HUES6 (cell line): Measurements from ENCODE around the gene DTWD2.
"Not testable (repeated sequence)": the region's sequence is repeated elsewhere in the genome, so short reads cannot be mapped to it uniquely, and the experiment has no call there.

Experiments used
- H3K27ac ChIP-seq: 2 replicates; pipeline ENCODE4 v1.7.0; 2013; ENCODE audit warnings: low read depth, mild to moderate bottlenecking, low read length, inconsistent platforms
- H3K27me3 ChIP-seq: 2 replicates; pipeline ENCODE4 v1.6.1; 2013; ENCODE audit warnings: low read length; ENCODE audit not compliant: control insufficient read depth, insufficient read depth
- H3K36me3 ChIP-seq: 2 replicates; pipeline ENCODE4 v1.6.1; 2013; ENCODE audit warnings: low read length; ENCODE audit not compliant: control insufficient read depth, insufficient read depth
- H3K4me1 ChIP-seq: 2 replicates; pipeline ENCODE4 v1.6.1; 2013; ENCODE audit warnings: low read length; ENCODE audit not compliant: control insufficient read depth, insufficient read depth
- H3K4me3 ChIP-seq: 2 replicates; pipeline ENCODE4 v1.5.1; 2013; ENCODE audit warnings: low read depth, low read length
- H3K9ac ChIP-seq: one replicate; pipeline ENCODE4 v1.6.1; 2013; ENCODE audit warnings: mild to moderate bottlenecking, low read length
- H3K9me3 ChIP-seq: 2 replicates; pipeline ENCODE4 v1.6.1; 2013; ENCODE audit warnings: low read depth, low read length; ENCODE audit not compliant: control insufficient read depth, insufficient read depth

Gene DTWD2

GRCh38 chr5:118994595-118994994 is 6.2 kb upstream of the DTWD2 start:
- H3K4me1 ChIP-seq, result no peaks in the 10 kb centered on the region; the same call in 1 of the 2 replicates
- H3K9ac ChIP-seq, result no peak overlapping the region
- no peak overlapping the region for H3K4me3 ChIP-seq
- no peaks in the 10 kb centered on the region for H3K27me3 ChIP-seq
- no peak overlapping the region for H3K27ac ChIP-seq
- no peaks in the 10 kb centered on the region for H3K36me3 ChIP-seq
- H3K9me3 ChIP-seq, result peaks cover 33% of the 10 kb centered on the region

GRCh38 chr5:118993118-118993517 is 4.8 kb upstream of the DTWD2 start:
- H3K4me3 ChIP-seq, H3K9ac ChIP-seq, H3K36me3 ChIP-seq, H3K27ac ChIP-seq, H3K4me1 ChIP-seq, H3K27me3 ChIP-seq: not testable (repeated sequence)
- H3K9me3 ChIP-seq, result peaks cover 29% of the 10 kb centered on the region

GRCh38 chr5:118992055-118992454 is 3.7 kb upstream of the DTWD2 start:
- not testable (repeated sequence) for H3K27me3 ChIP-seq, H3K9ac ChIP-seq, H3K36me3 ChIP-seq, H3K4me3 ChIP-seq, H3K27ac ChIP-seq, H3K4me1 ChIP-seq
- H3K9me3 ChIP-seq, result peaks cover 22% of the 10 kb centered on the region

GRCh38 chr5:118990582-118990981 is 2.2 kb upstream of the DTWD2 start:
- Histone ChIP-seq H3K36me3 (no peaks in the 10 kb centered on the region), H3K4me3 (no peak overlapping the region), H3K27me3 (no peaks in the 10 kb centered on the region), H3K4me1 (no peaks in the 10 kb centered on the region; the same call in 1 of the 2 replicates), H3K9ac (no peak overlapping the region), H3K9me3 (peaks cover 10% of the 10 kb centered on the region), H3K27ac (no peak overlapping the region)

- H3K4me1 ChIP-seq, result no peaks in the 10 kb centered on the region; the same call in 1 of the 2 replicates
- peaks cover 3% of the 10 kb centered on the region for H3K9me3 ChIP-seq
- H3K4me3 ChIP-seq, result no peak overlapping the region
- no peak overlapping the region for H3K9ac ChIP-seq
- H3K27me3 ChIP-seq, result no peaks in the 10 kb centered on the region
- H3K27ac ChIP-seq, result no peak overlapping the region
- H3K36me3 ChIP-seq, result no peaks in the 10 kb centered on the region
These were observed 1.5 kb upstream of the DTWD2 start for GRCh38 chr5:118989816-118990215.

GRCh38 chr5:118988866-118989180 is 476 bp upstream of the DTWD2 start:
- H3K27ac ChIP-seq, result no peak overlapping the region
- no peaks in the 10 kb centered on the region; the same call in 1 of the 2 replicates for H3K4me1 ChIP-seq
- H3K9ac ChIP-seq, result peak overlapping the region; percentile 87
- H3K4me3 ChIP-seq, result peak overlapping the region; percentile 74
- H3K9me3 ChIP-seq, result no peaks in the 10 kb centered on the region
- H3K27me3 ChIP-seq, result no peaks in the 10 kb centered on the region
- no peaks in the 10 kb centered on the region for H3K36me3 ChIP-seq

GRCh38 chr5:118984602-118985001 is 3.7 kb downstream of the DTWD2 start:
- H3K27ac ChIP-seq, result no peak overlapping the region
- no peaks in the 10 kb centered on the region for H3K4me1 ChIP-seq
- H3K36me3 ChIP-seq, result no peaks in the 10 kb centered on the region
- no peaks in the 10 kb centered on the region for H3K27me3 ChIP-seq
- no peak overlapping the region for H3K9ac ChIP-seq
- no peaks in the 10 kb centered on the region for H3K9me3 ChIP-seq
- no peak overlapping the region for H3K4me3 ChIP-seq

GRCh38 chr5:118981783-118982182 is 6.6 kb downstream of the DTWD2 start:
- Histone ChIP-seq H3K4me1 (no peaks in the 10 kb centered on the region), H3K36me3 (no peaks in the 10 kb centered on the region), H3K27ac (no peak overlapping the region), H3K4me3 (no peak overlapping the region), H3K27me3 (no peaks in the 10 kb centered on the region), H3K9ac (no peak overlapping the region), H3K9me3 (no peaks in the 10 kb centered on the region)

GRCh38 chr5:118980438-118980837 is 7.9 kb downstream of the DTWD2 start:
- Histone ChIP-seq H3K4me3 (no peak overlapping the region), H3K36me3 (no peaks in the 10 kb centered on the region), H3K9me3 (peaks cover 2% of the 10 kb centered on the region; the same call in 1 of the 2 replicates), H3K27me3 (no peaks in the 10 kb centered on the region), H3K27ac (no peak overlapping the region), H3K4me1 (no peaks in the 10 kb centered on the region), H3K9ac (no peak overlapping the region)

- Histone ChIP-seq H3K4me3 (no peak overlapping the region), H3K27me3 (no peaks in the 10 kb centered on the region), H3K27ac (no peak overlapping the region), H3K36me3 (no peaks in the 10 kb centered on the region), H3K9ac (no peak overlapping the region), H3K9me3 (peaks cover 3% of the 10 kb centered on the region; the same call in 1 of the 2 replicates), H3K4me1 (no peaks in the 10 kb centered on the region)
These were observed 8.3 kb downstream of the DTWD2 start for GRCh38 chr5:118980017-118980416.

GRCh38 chr5:118973779-118974445 is 14.4 kb downstream of the DTWD2 start:
- H3K27ac ChIP-seq, H3K27me3 ChIP-seq, H3K4me1 ChIP-seq, H3K4me3 ChIP-seq, H3K9me3 ChIP-seq, H3K9ac ChIP-seq, H3K36me3 ChIP-seq: not testable (repeated sequence)
